ENCODE data around the gene THOC2.

GRCh38 chrX:123731258-123731986, 1.4 kb downstream of the THOC2 start:
- TF ChIP-seq POLR2A (IDR thresholded peaks at IDR 0.05): no peak
- no peak for TF ChIP-seq CTCF (IDR thresholded peaks at IDR 0.05)
- TF ChIP-seq POLR2AphosphoS5 (IDR thresholded peaks at IDR 0.05): no peak

Data from prostate gland (tissue), 2 donors.